Activated CD4-positive, alpha-beta T cell treated with anti-CD3 and anti-CD28 coated beads for 24 hours (primary cell): ENCODE measurements around the gene ZNF627.
"Not testable (repeated sequence)": the region's sequence is repeated elsewhere in the genome, so short reads cannot be mapped to it uniquely, and the experiment has no call there.

Experiments used
- DNase-seq, 2 donors: peaks; one replicate each; pipeline ENCODE4 v3.0.0-alpha.2; 2020; ENCODE audit warnings: low read depth in 2 of 2

ZNF627 gene

GRCh38 chr19:11624069-11624463 is 26.8 kb downstream of the ZNF627 start:
- no peak for DNase-seq

GRCh38 chr19:11626252-11626651 is 29.0 kb downstream of the ZNF627 start:
- DNase-seq, result no peak

- no peak for DNase-seq
Observed at GRCh38 chr19:11633223-11633622, 35.9 kb downstream of the ZNF627 start.

GRCh38 chr19:11634018-11634662 is 36.9 kb downstream of the ZNF627 start:
- DNase-seq, result not testable (repeated sequence)

GRCh38 chr19:11639245-11639601 is 41.9 kb downstream of the ZNF627 start:
- DNase-seq, result no peak

GRCh38 chr19:11639602-11640471 is 42.6 kb downstream of the ZNF627 start:
- DNase-seq, result peak; percentile 71 to 96

- no peak for DNase-seq
Observed at GRCh38 chr19:11641244-11641643, 44.0 kb downstream of the ZNF627 start.

GRCh38 chr19:11642902-11643301 is 45.6 kb downstream of the ZNF627 start:
- DNase-seq, result no peak

GRCh38 chr19:11649941-11650340 is 52.7 kb downstream of the ZNF627 start:
- DNase-seq, result no peak

- no peak for DNase-seq
Observed at GRCh38 chr19:11651062-11651461, 53.8 kb downstream of the ZNF627 start.

- DNase-seq, result no peak
Observed at GRCh38 chr19:11652056-11652455, 54.8 kb downstream of the ZNF627 start.

GRCh38 chr19:11652492-11652891 is 55.2 kb downstream of the ZNF627 start:
- no peak for DNase-seq

GRCh38 chr19:11656535-11656934 is 59.3 kb downstream of the ZNF627 start:
- no peak for DNase-seq

- DNase-seq, result no peak
Observed at GRCh38 chr19:11657307-11657706, 60.0 kb downstream of the ZNF627 start.

GRCh38 chr19:11658970-11659369 is 61.7 kb downstream of the ZNF627 start:
- DNase-seq, result no peak

- DNase-seq, result no peak
Observed at GRCh38 chr19:11659612-11660011, 62.3 kb downstream of the ZNF627 start.

- no peak for DNase-seq
Observed at GRCh38 chr19:11662278-11662677, 65.0 kb downstream of the ZNF627 start.

- no peak for DNase-seq
Observed at GRCh38 chr19:11663181-11663591, 65.9 kb downstream of the ZNF627 start.
